Nucleus accumbens (tissue), 56 donors: ENCODE results near the gene EFCAB6.

Source experiments
- DNase-seq, 56 donors: peaks; one replicate each; lab custom pipeline; 2025; lab: John Stamatoyannopoulos, UW

EFCAB6 gene

GRCh38 chr22:43818981-43819380 is 6.9 kb upstream of the EFCAB6 start:
- DNase-seq = no peak

GRCh38 chr22:43817402-43817801 is 5.3 kb upstream of the EFCAB6 start:
- no peak for DNase-seq

- no peak for DNase-seq
Observed at GRCh38 chr22:43814264-43814663, 2.2 kb upstream of the EFCAB6 start.

GRCh38 chr22:43812890-43813289 is 785 bp upstream of the EFCAB6 start:
- no peak for DNase-seq

- peak in 8 of 56 donors; percentile 25 to 57 (median 46) for DNase-seq
Observed at GRCh38 chr22:43811777-43812148, 342 bp downstream of the EFCAB6 start.

GRCh38 chr22:43802897-43803495 is 9.1 kb downstream of the EFCAB6 start:
- DNase-seq = no peak

- no peak for DNase-seq
Observed at GRCh38 chr22:43800970-43801369, 11.1 kb downstream of the EFCAB6 start.

- no peak for DNase-seq
Observed at GRCh38 chr22:43798492-43798891, 13.6 kb downstream of the EFCAB6 start.

- DNase-seq = peak in 33 of 56 donors; percentile 4 to 73 (median 31)
Observed at GRCh38 chr22:43796567-43796966, 15.5 kb downstream of the EFCAB6 start.

GRCh38 chr22:43795320-43795719 is 16.8 kb downstream of the EFCAB6 start:
- no peak for DNase-seq

GRCh38 chr22:43792905-43793304 is 19.2 kb downstream of the EFCAB6 start:
- no peak for DNase-seq

GRCh38 chr22:43789452-43789851 is 22.7 kb downstream of the EFCAB6 start:
- no peak for DNase-seq

GRCh38 chr22:43783777-43784176 is 28.3 kb downstream of the EFCAB6 start:
- DNase-seq = no peak

GRCh38 chr22:43782448-43782847 is 29.7 kb downstream of the EFCAB6 start:
- no peak for DNase-seq

- DNase-seq = peak in 30 of 56 donors; percentile 3 to 74 (median 26)
Observed at GRCh38 chr22:43777286-43777685, 34.8 kb downstream of the EFCAB6 start.

- no peak for DNase-seq
Observed at GRCh38 chr22:43776081-43776670, 35.9 kb downstream of the EFCAB6 start.

- no peak for DNase-seq
Observed at GRCh38 chr22:43774318-43774915, 37.7 kb downstream of the EFCAB6 start.

- DNase-seq = no peak
Observed at GRCh38 chr22:43772831-43773230, 39.3 kb downstream of the EFCAB6 start.

- DNase-seq = peak in 3 of 56 donors; percentile 4 to 54 (median 21)
Observed at GRCh38 chr22:43755452-43755851, 56.7 kb downstream of the EFCAB6 start.

- no peak for DNase-seq
Observed at GRCh38 chr22:43755011-43755410, 57.1 kb downstream of the EFCAB6 start.

- no peak for DNase-seq
Observed at GRCh38 chr22:43754176-43754575, 57.9 kb downstream of the EFCAB6 start.

- no peak for DNase-seq
Observed at GRCh38 chr22:43753688-43754087, 58.4 kb downstream of the EFCAB6 start.
